Medulla oblongata (tissue), 1 donor: ENCODE results near the gene PRSS8.
"Not testable (repeated sequence)": the region's sequence is repeated elsewhere in the genome, so short reads cannot be mapped to it uniquely, and the experiment has no call there.

Experiments used
- DNase-seq: peaks from one replicate; pipeline ENCODE4 v3.0.0-alpha.2; 2015; ENCODE audit errors: extremely low spot score

PRSS8 gene

DNA sequence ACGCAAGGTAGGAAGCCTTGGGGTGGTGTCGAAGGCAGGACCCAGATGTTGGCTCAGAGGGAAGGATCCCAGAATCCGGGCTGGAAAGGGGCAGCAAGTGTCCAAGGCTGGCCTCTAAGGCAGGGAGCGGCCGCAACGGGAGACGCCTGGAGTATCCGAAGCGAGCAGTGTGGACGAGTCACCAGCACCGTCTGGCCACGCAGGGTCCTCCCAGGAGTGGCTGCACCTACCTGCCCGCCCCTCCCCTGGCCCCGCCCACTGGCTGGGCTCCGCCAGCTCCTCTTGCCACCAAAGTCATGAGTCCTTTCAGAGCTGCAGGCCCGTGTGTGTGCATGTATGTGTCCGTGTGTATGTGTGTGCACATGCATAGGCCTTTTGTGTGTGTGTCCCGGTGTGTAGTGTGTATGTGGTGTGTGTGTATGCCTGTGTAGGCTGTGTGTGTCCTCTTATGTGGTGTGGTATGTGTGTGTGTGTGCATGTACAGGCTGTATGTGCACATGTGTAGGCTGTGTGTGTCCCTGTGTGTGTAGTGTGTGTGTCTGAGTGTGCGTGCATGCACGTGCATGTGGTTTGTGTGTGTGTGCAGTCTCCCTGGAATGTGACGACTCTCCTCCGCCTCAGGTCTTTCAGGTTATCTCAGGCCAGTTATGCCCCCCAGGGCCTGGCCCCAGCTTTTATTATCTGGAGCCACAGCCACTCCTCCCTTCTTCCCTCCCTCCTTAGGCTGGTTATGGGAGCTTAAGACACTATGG is at the start of gene PRSS8:
Gene PRSS8 (minus strand): TSS at position 193 of the 752 bp plus-strand sequence. CDS start 229 bp downstream, outside the sequence.
- no peak for DNase-seq

DNA sequence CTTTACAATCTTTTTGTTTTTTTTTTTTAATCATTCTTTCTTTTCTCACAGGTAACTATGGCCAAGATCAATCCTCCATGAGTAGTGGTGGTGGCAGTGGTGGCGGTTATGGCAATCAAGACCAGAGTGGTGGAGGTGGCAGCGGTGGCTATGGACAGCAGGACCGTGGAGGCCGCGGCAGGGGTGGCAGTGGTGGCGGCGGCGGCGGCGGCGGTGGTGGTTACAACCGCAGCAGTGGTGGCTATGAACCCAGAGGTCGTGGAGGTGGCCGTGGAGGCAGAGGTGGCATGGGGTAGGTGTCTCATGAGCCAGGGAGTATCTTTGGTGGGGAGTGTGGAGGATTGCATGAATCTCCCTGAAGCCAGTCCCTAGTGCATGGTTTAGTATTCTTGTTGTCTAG is 49.4 kb upstream of the PRSS8 start:
- no peak for DNase-seq

DNA sequence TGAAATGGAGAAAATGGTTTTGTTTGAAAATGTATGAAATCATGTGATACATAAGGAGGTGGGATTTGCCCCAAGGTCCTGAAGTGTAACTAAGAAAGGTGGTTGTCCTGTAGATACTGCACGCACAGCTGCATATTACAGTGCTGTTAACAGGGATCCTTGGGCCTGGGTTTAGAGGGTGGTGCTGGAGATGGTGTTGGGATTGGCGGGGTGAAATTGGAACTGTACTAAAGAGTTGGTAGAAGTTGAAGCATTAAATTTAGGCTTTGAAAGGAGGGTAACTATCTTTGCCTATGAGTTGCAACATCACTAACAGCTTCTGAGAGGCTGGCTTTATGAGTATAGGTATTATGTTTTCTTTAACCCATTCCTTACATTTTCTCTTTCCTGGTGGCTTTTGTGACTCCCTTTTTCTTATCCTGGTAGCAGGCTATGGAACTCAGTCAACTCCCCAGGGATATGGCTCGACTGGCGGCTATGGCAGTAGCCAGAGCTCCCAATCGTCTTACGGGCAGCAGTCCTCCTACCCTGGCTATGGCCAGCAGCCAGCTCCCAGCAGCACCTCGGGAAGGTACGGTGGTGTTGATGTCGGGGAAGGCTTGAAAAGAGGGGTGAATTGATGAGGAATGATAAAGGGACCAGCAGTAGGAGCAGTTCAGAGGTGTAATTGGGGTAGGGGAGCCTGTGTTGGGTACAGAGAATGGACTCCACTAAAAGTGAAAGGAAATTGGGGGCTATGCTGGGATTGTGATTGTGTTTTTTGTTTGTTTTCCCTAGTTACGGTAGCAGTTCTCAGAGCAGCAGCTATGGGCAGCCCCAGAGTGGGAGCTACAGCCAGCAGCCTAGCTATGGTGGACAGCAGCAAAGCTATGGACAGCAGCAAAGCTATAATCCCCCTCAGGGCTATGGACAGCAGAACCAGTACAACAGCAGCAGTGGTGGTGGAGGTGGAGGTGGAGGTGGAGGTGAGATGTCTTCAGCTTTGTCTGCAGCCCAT is 48.2 kb upstream of the PRSS8 start:
- DNase-seq, result no peak

DNA sequence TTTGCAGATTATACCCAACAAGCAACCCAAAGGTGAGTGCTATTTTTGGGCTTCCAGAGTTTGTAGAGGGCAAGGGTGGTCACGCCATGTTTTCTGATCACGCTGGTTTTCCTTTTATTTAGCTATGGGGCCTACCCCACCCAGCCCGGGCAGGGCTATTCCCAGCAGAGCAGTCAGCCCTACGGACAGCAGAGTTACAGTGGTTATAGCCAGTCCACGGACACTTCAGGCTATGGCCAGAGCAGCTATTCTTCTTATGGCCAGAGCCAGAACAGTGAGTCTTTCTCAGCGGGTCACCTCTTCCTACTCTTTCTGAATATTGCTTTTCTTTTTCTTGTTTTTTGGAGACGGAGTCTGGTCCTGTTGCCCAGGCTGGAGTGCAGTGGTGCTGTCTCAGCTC is 46.9 kb upstream of the PRSS8 start:
- no peak for DNase-seq

DNA sequence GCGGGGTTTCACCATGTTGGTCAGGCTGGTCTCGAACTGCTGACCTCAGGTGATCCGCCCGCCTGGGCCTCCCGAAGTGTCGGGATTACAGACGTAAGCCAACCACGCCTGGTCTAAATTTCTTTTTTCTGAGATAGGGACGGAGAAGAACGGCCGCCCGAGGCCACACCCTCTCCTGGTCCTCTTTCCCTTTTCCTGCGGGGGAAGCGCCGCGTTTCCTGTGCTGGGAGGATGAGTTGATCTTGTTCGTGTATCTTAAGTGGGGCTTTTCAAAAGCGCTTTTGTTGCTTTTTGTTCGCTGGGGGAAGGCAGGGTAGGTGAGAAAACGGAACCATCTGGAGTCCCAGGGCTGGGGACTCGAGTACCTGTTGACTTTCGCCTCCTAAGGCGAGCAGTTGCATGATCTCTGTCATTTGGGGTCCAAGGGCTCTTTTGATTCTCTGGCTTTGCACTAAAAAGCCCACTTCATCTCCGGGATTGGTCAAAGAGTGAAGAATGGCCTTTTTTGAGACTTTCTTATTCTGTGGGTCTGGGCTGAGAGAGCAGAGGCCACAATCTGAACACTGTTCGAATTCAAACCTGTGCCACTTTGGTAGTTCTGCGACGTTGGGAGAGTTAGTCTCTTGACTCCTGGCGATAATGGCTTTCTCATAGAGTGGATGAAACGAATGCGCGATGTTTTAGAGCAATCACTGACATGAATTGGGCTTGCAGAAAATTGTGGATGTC is 45.7 kb upstream of the PRSS8 start:
- DNase-seq, result peak; percentile 26

DNA sequence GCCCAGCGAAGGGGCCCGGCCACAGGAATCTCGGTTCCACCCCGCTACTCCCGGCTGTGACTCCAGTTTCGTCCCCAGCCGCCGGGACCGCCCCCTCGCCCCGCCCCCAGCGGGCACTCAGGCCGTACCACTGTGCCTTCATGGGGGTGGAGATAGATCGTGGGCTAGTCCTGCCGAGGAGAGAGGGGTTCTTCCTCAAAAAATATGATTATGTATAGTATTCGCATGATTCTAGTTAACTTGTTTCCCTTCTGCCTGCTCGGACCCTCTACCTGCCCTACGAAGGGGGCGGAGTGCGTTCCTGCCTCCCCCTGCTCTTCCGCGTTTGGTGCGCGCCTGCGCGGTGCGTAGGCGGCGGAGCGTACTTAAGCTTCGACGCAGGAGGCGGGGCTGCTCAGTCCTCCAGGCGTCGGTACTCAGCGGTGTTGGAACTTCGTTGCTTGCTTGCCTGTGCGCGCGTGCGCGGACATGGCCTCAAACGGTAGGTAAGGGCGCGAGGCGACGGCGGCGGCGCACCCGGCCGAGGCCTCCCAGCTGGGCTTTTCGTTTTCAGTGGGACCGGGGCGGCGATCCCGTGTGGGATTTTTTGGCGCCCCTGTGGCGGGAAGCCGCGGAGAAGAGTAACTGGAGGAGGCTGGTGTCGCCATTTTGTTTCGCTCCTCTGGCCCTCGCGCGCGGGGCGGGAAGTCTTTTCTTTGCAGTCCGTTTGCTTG is 44.4 kb upstream of the PRSS8 start, which contains the start of gene FUS:
Gene FUS (plus strand): TSS at position 393 of the 713 bp plus-strand sequence. CDS start 76 bp downstream, at position 469.
- DNase-seq, result peak; percentile 96

DNA sequence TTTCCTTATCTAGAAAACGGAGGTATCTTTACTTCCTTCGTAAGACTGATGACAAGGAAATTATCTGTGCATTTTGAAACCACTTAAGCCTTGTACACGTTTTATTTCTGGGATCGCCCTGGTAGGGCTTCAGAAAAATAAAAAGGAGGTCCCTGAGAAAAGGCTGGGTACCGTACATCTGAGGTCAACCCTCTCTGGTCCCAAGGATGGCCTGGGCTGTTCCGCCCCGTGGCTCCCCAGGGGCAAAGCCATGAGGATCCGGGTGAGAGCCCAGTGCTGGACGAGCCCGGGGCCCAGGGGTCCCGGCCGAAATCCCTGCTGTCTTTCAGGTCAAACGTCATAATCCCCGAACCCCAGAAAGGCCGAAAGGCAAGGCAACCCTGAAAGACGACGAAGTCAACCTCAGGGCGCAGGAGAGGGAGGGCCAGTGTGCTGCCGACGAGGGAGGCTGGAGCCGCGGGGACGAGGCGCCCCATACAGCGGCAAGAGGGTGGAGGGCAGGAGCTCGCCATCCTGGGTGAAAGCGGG is 43.8 kb upstream of the PRSS8 start:
- peak; percentile 14 for DNase-seq

DNA sequence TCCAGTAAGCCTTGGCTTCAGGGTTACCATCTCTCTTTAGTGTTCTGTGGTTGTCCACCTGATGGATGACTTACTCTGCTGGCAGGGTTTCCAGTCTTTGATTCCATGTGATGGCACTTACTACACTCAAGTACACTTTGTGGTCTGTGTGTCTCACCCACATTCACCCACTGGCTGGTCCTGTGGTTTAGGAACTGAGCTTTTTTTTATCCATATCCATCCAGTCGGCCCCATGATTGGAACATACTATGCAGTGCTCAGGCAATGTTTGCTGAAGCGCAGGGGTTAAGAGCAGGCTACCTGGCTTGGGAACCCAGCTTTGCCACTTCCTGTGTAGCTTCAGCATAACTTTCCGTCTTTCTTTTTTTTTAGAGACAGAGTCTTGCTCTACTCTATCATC is 41.6 kb upstream of the PRSS8 start:
- no peak for DNase-seq

DNA sequence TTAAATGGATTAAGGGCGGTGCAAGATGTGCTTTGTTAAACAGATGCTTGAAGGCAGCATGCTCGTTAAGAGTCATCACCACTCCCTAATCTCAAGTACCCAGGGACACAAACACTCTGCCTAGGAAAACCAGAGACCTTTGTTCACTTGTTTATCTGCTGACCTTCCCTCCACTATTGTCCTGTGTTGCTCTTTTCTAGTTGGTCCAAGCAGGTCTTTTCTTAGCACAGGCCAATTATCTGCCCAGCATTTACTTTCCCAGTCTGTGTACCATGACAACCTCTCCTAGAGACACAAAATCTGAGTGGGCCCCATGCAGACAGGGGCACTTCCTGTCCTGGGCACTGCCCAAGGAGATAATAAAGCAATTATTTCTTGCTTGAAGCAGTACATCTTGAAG is 34.5 kb upstream of the PRSS8 start:
- not testable (repeated sequence) for DNase-seq

DNA sequence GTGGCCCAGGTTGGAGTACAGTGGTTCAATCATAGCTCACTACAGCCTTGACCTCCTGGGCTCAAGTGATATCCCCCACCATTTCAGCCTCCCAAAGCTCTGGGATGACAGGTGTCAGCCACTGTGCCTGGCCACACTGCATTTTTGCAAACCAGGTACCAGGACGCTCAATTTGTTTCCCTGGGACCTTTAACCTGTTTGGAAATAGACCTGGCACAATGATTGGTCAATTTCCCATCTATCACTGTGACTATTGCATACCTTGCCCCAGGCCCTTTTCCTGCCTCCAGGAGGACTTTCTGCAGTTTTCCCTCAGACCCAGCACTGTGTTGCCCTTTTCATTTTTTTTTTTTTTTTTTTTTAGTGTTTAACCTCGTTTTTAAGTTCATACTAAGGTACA is 33.3 kb upstream of the PRSS8 start:
- no peak for DNase-seq

DNA sequence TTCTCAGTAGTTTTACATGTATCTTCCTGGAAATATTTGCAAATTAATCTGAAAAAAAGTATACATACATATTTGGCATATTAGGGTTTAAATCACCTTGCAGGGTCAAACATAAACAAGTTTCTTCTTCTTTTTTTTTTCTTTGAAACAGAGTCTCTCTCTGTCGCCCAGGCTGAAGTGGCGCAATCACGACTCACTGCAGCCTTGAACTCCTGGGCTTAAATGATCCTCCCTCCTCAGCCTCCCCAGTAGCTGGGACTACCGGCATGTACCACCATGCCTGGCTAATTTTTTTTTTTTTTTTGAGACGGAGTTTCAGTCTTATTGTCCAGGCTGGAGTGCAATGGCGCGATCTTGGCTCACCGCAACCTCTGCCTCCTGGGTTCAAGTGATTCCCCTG is 31.8 kb upstream of the PRSS8 start:
- DNase-seq, result no peak

DNA sequence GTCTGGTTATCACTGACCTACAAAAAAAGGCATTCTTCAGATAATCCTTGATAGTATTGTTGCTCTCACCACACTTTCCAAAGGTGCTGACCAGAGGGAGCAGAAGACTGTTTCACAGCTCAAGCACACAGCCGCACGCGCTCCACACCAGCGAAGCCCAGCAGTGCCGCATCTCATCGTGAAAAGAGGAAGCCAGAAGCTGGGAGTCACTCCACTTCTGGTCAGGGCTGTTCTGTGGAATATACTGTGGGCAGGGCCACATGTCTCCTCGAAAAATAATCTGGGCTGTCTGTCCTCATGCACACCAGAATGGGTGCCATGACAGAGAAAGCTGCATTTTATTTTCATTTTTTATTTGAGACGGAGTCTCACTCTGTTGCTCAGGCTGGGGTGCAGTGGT is 21.6 kb upstream of the PRSS8 start:
- peak; percentile 40 for DNase-seq

DNA sequence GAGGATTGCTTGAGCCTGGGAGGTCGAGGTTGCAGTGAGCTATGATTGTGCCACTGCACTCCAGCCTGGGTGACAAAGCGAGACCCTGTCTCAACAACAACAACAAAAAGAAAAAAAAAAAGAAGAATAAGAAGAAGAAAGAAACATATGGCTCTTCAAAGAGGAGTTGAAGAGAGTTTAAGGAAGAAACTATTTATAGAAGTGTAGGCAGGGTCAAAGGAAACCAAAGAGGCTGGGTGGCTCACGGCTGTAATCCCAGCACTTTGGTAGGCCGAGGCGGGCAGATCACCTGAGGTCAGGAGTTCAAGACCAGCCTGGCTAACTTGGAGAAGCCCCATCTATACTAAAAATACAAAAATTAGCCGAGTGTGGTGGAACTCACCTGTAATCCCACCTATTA is 15.4 kb upstream of the PRSS8 start:
- DNase-seq, result not testable (repeated sequence)

DNA sequence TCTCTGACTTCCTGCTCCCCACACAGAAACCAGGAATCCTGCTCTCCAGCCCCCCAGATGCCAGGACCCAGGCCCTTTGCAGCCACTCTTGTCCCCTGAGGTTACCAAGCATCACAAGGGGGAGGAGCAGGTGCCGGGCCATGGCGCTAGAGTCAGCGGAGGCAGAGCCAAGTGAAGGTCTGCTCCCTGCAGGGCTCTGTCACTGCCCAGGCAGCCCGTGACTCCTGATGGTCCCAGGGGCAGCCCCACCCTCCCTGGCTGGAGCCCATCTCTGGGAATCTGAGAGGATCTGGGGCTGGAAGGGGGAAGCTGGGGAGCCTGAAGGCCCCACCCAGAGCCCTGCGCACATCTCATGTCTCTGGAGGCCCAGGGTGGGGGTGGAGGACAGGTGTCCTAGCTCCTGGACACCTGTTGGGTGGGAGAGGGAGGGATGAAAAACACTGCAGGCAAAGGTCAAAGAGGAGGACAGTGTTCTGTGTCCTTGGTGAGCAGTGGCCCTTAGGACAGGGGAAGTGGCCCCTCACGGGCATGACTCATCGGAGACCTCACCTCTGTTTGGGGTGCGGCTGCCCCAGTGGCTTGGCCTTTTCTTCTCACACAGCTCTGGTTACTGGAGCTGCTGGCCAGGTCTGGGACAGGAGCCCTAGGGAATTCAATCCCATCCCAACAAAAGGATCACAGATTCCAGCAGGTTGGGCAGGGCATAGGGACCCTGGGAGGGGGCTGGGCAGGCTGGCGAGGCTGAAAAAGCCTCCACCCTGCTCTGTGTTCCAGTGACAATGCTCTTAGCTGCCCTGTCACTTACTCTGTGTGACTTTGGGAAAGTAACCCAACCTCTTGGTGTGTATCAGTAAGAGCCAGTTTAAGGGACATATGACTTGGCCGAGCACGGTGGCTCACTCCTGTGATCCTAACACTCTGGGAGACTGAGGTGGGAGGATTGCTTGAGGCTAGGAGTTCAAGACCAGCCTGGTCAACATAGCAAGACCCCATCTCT is 14.7 kb upstream of the PRSS8 start, which contains the start of gene PRSS36:
Gene PRSS36 (minus strand): TSS at position 173 of the 997 bp plus-strand sequence. CDS start 31 bp downstream, at position 142.
- DNase-seq, result no peak

DNA sequence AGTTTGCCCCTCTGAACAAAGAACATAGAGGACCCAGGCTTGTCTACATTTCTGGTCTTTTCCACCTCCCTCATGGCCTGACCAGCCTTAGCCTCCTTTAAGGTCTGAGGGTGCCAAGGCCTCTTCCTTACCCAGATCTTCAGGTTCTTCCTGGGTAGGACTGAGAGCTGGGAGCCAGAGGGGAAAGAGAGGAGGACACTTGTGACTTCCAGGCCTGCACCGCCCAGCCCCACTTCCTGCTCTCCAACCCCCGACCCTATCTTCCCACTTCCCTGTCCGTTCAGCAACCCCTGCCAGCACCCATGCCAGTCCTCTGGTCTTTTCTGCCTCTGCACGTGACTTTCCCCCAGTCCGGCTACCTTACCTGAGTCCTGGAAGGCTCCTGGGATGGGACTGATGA is 13.8 kb upstream of the PRSS8 start:
- DNase-seq, result no peak

DNA sequence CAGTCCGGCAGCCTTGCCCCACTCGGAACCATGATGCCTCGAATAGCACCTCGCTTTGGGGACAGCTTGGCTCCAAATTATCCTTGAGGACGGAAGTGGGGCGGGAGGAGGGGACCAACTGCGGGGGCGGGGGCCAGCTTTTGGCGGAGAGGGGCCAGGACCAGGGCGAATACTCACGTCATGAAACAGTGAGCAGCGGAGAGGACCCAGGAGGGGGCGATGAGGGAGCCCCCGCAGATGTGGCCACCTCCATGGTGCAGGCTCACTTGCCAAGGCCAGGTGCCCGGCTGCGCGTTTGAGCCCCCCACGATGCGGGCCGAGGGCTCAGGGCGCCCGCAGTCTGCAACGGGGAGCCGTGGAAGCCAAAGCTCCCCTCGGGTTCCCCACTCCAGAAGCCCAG is 13.4 kb upstream of the PRSS8 start:
- DNase-seq, result no peak

DNA sequence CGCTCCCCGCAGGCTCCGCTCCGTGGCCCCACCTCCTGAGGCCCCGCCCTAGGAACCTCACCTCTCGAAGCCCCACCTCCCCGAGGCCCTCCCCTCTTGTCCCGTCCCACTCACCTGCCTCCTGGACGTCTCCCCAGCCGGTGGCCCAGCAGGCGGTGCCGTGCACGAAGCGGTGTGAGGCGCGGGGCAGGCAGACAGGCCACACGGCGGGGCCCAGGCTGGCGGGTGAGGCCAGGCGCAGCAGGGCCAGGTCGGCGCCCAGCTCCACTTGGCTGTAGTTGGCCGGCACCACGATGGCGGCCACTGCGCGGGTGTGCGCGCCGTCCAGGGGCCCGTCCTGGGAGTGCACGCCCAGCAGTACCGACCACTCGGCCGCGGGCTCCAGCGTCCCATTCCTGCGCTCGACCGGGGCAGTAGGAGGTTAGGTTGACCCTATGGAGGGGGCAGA is 12.8 kb upstream of the PRSS8 start:
- DNase-seq, result no peak

DNA sequence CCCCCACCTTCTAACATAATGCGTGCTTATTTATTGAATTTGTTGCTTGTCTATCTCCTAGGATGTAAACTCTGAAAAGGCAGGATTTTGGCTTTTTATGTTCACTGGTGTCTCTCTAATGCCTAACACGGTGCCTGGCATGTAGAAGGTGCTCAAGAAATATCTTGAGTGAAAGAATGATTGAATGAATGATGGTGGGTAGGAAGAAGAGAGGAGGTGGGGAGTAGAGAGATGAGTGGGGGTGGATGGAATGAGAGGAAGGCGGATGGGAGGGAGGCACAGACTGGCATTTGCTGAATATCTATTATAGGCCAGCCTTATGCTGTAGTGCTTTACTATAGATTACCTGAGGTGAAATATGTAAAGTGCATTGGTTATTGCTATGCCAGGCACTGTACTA is 12.0 kb upstream of the PRSS8 start:
- DNase-seq, result no peak

DNA sequence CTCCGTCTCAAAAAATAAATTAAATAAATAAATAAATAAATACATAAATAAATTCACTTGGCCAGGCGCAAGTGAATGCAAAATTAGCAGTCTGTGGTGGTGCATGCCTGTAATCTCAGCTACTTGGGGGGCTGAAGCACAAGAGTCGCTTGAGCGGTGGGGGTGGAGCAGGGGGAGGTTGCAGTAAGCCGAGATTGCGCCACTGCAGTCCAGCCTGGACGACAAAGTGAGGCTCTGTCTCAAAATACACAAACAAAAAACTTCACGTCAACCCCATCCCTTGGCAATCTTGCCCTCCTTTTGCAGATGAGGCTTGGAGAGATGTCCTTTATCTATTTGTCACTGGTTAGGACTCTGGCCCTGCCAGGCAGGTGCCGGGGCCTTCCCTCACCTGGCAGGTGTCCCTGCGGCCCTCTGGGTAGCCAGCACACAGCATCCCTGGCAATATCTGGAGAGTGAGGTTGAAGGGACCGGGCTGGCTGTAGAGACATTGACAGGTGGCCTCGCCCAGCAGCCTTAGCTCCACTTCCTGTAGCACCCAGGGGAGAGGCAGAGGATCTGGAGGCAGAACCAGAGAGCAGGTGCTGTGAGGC is 10.0 kb upstream of the PRSS8 start:
- DNase-seq, result no peak
